ENCODE data around the gene SLC7A11.
"Not testable (repeated sequence)": the region's sequence is repeated elsewhere in the genome, so short reads cannot be mapped to it uniquely, and the experiment has no call there.

The SLC7A11 gene

DNA sequence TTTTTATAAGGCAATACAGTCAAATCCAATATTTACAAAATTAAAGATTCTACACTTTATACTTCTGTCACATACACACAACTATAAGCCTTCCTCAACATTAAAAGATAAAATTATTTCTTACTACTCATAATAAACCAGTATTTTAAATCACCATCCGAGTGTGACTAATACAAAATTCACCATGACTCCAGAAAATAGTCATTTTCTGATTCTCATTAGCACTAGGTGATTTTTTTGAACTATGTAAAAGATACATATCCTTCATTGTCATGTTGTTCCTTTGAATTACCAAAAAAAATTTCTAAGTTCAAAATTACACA lies 646 bp upstream of the SLC7A11 start:
- Mint-ChIP-seq H3K9me3 (no peaks in the 10 kb centered on the region), H3K27ac (peak overlapping the region; percentile 87), H3K36me3 (ENCODE audit: low read depth) (no peaks in the 10 kb centered on the region), H3K4me1 (peaks cover 32% of the 10 kb centered on the region), H3K4me3 (peak overlapping the region; percentile 84), H3K27me3 (ENCODE audit: low read depth, poor library complexity) (no peaks in the 10 kb centered on the region)
- TF ChIP-seq CTCF (IDR thresholded peaks at IDR 0.05) = no peak
- DNase-seq = no peak

DNA sequence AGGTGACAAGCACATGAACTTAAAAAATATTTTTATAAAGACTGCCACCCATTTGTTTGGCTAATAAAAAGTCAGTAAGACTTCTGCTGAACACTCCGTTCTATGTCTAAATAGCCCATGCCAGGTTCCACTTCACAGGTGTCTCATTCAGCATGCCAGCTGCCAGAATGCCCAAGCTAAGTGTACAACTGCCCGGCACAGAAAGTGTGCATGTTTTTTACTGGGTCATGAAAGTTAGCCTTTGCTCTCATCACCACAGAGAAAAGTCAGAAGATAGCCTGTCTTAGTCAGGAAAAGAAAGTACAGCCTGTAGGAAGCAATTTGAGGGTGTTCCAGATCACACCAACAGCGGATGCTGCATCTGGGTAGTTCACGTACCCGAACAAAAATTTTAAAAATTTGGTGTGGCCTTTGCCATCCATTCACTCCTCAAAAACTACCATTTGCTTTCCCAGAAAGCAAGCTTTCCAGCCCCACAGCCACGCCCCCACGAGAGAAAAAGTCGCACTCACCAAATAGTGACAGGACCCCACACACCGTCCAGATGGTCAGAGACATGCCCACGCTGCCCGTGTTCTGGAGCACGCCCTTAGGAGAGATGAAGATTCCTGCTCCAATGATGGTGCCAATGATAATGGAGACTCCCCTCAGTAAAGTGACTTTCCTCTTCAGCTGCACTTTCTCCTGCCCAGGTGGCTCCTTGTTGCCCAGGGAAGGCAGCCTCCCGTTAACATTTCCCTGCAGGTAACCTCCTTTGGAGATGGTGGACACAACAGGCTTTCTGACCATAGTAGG lies 671 bp downstream of the SLC7A11 start:
- DNase-seq = peak; percentile 34
- Mint-ChIP-seq H3K4me1 (peaks cover 32% of the 10 kb centered on the region), H3K27ac (peak overlapping the region; percentile 98), H3K27me3 (ENCODE audit: low read depth, poor library complexity) (no peaks in the 10 kb centered on the region), H3K9me3 (peaks cover 3% of the 10 kb centered on the region), H3K4me3 (peak overlapping the region; percentile 84), H3K36me3 (ENCODE audit: low read depth) (peaks cover 3% of the 10 kb centered on the region)
- no peak for TF ChIP-seq CTCF (IDR thresholded peaks at IDR 0.05)

- Mint-ChIP-seq H3K27ac (no peak overlapping the region), H3K4me3 (no peak overlapping the region)
Observed at GRCh38 chr4:138239491-138239890, 2.7 kb downstream of the SLC7A11 start.

DNA sequence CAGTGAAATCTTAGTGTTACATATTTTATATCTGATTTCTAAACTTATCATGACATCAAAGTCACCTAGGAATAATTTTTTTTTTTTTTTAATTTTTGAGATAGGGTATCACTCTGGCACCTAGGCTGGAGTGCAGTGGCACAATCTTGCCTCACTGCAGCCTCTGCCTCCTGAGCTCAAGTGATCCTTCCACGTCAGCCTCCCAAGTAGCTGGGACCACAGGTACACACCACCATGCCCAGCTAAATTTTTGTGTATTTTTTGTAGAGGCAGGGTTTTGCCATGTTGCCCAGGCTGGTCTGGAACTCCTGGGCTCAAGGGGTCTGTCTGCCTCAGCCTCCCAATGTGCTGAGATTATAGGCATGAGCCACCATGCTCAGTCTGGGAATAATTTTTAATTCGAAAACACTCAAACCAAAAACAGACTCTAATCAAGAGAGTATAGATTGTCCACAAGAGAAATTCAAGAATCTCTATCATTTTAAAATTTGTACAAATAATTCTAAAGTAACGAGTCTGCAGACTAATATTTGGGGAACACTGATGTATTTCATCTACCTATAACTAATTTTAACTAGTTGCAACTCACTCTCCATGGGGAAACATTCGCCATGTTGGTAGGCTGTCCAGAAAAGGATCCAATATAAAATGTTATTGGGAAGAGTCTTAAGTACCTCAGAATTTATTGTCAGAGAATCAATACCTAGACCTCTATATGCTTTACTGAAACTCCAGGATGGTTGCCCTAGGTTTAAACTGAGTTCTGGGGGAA lies 3.4 kb downstream of the SLC7A11 start:
- no peak for TF ChIP-seq CTCF (IDR thresholded peaks at IDR 0.05)
- H3K4me1 Mint-ChIP-seq = peaks cover 27% of the 10 kb centered on the region
- no peak for DNase-seq
- H3K27ac Mint-ChIP-seq = no peak overlapping the region
- H3K4me3 Mint-ChIP-seq = no peak overlapping the region
- H3K9me3 Mint-ChIP-seq = peaks cover 4% of the 10 kb centered on the region
- no peaks in the 10 kb centered on the region for H3K27me3 Mint-ChIP-seq (ENCODE audit: low read depth, poor library complexity)
- H3K36me3 Mint-ChIP-seq (ENCODE audit: low read depth) = peaks cover 5% of the 10 kb centered on the region

More at GRCh38 chr4:138239491-138239890, 2.7 kb downstream of the SLC7A11 start:
- Mint-ChIP-seq H3K4me1 (peaks cover 32% of the 10 kb centered on the region), H3K27me3 (ENCODE audit: low read depth, poor library complexity) (no peaks in the 10 kb centered on the region), H3K9me3 (peaks cover 4% of the 10 kb centered on the region), H3K36me3 (ENCODE audit: low read depth) (peaks cover 5% of the 10 kb centered on the region)
- TF ChIP-seq CTCF (IDR thresholded peaks at IDR 0.05) = no peak
- no peak for DNase-seq

GRCh38 chr4:138237132-138237531 lies 5.0 kb downstream of the SLC7A11 start:
- not testable (repeated sequence) for DNase-seq; H3K4me3 Mint-ChIP-seq; H3K27me3 Mint-ChIP-seq (ENCODE audit: low read depth, poor library complexity); H3K27ac Mint-ChIP-seq; H3K9me3 Mint-ChIP-seq; H3K36me3 Mint-ChIP-seq (ENCODE audit: low read depth)
- H3K4me1 Mint-ChIP-seq = peaks cover 16% of the 10 kb centered on the region

- DNase-seq = no peak
- H3K27ac Mint-ChIP-seq = no peak overlapping the region
- no peak overlapping the region for H3K4me3 Mint-ChIP-seq
- TF ChIP-seq CTCF (IDR thresholded peaks at IDR 0.05) = no peak
- H3K36me3 Mint-ChIP-seq (ENCODE audit: low read depth) = peaks cover 5% of the 10 kb centered on the region
- peaks cover 4% of the 10 kb centered on the region for H3K9me3 Mint-ChIP-seq
- peaks cover 5% of the 10 kb centered on the region for H3K4me1 Mint-ChIP-seq
- H3K27me3 Mint-ChIP-seq (ENCODE audit: low read depth, poor library complexity) = no peaks in the 10 kb centered on the region
Observed at GRCh38 chr4:138236037-138236436, 6.1 kb downstream of the SLC7A11 start.
